Left ventricle myocardium superior (tissue), 1 donor: ENCODE data around the gene MOGAT3. TPM values are rescaled to one million over a fixed set of nuclear protein-coding genes. Genes with fewer than 3 reads are reported as not detected.

ENCODE experiments used
- ATAC-seq: fragments of 200-7000 bp; cut with Tn5 transposase; one replicate; pipeline ENCODE4 v1.9.1; 2020; ENCODE audit warnings: mild to moderate bottlenecking, moderate library complexity
- DNase-seq: peaks from one replicate; pipeline ENCODE4 v3.0.0-alpha.2; 2020
- intact Hi-C: fragments of 100-400 bp; cut with micrococcal nuclease; formaldehyde crosslinking; loops from one replicate; pipeline ENCODE4 v1.11.0; 2022
- total RNA-seq: library from RNA; stranded (reverse); fragmentation: NEBNext Ultra II Directional; extraction: Animal tissue kit (Norgen Biotek cat#: 25700); gene quantifications from one replicate; pipeline ENCODE4 v1.2.1, GENCODE V29; 2021
- donor health status: DM: no; HTN: yes; CAD: no; lungs with severe emphysema.

The MOGAT3 gene
- total RNA-seq, 1 donor from 2014 or later = not detected

DNA sequence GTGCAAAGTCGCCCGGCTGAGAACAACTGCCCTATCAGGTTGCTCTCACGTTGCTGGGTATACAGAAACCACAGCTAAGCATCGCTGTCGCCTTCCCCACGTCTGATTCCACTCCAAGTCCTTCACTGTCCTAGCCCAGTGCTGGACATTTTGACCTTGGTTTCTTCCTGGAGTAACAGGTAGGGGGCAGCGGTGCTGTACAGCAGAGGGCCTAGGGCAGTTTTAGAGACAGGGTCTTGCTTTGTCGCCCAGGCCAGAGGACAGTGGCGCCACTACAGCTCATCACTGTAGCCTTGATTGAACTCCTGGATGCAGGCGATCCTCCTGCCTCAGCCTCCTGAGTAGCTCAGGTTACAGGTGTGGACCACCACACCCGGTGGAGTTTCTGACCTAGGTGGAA, 34.2 kb upstream of the MOGAT3 start:
- DNase-seq (no peak), ATAC-seq (no peak)
- intact Hi-C loops = no loop called here

DNA sequence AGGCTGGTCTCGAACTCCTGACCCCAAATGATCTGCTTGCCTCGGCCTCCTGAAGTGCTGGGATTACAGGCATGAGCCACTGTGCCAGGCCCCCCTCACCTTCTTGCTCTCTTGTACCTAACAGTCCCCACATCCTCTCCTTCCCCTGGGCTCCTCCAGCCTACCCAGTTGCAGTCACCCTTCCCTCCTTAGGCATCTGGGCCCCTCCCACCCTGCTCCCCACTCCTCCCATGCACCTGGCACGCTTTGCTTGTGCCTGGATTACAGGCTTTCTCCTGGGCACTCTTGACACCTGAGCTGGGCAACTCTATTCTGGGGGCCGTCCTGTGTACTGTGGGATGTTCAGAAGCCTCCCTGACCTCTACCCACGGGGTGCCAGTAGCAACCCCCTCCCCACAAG, 33.8 kb upstream of the MOGAT3 start:
- DNase-seq = no peak
- no peak for ATAC-seq
- intact Hi-C loops = no loop called here

DNA sequence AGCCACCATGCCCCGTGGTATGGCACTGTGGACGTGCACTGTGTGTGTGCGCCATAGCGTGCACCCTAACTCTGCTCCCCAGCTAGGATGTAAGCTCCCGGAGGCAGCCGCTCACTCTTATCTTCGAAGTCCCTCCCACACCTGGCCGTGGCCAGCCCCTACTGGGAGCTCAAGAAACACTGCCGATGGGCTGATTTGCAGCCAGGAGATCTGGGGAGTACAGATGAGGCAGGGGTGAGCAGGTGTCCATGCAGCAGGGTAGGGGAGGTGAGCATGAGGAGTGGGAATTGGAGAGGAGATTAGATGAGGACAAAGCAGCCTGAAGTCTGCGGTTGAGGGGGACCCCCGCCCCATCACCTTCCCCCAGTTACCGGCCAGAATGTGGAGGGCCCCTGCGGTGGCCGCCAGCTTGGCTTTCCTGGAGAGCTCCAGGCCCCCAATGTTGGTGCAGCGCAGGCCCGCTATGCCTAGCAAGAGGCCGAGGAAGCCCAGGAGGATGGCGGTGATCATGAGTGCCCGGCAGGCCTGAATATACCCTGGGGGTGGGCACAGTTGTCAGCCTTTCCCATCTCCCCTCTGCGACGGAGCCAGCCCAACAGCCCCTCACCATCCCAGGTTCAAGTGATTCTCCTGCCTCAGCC, 33.2 kb upstream of the MOGAT3 start:
- intact Hi-C loops = no loop called here
- ATAC-seq = no peak
- DNase-seq = no peak

DNA sequence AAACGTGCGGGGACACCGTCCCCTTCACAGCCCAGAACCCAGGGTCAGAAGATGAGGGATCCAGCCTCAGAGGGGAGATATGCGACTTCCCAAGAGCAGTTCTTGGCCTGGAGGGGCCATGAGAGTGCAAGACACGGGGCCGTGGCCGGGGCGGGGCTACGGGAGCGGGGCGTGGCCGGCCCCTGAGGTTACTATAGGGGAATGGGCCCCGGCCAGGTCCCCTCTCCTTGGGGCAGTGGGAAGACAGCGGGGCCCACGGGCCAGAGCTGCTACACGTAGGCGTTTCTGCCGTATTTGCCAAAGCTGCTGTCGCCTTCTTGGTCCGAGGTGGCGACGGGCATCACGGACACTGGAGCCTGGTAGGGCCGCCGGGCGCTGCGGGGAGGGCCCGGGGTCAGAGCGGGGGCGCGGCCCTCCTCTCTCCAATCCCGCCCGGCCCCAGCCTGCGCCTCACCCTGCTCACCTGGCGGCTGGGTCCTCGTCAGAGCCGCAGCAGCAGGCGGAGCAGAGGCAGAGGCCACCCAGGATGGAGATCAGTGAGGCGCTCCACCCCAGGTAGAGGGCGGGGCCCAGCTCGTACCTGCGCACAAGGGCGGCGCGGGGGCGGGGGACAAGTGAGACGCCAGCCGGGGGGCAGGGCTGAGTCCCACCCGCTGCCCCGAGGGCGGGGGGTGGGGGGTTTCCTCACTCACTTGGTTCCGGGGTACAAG, 31.5 kb upstream of the MOGAT3 start:
- intact Hi-C loops = no loop called here
- DNase-seq = no peak
- peak; percentile 41 for ATAC-seq

DNA sequence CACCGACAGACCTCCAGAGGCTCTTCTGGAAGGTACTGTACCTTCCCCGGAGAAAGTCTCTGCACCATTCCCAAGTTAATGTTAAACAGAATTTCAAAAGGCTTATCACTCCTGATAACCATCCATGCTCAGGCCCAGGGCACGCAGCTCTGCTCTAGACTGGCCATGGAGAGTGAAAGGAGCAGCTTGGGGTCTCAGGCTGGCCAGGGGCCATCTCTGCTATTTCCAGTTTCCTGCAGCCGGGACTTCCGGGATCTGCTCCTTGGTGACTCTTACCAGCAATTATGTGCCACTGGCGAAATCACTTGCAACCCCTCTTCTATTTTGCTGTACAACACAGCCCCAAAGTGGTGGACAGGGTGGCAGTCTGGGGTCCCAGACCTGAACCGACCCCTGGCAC, 30.8 kb upstream of the MOGAT3 start:
- ATAC-seq (no peak), DNase-seq (no peak)
- intact Hi-C loops = no loop called here

DNA sequence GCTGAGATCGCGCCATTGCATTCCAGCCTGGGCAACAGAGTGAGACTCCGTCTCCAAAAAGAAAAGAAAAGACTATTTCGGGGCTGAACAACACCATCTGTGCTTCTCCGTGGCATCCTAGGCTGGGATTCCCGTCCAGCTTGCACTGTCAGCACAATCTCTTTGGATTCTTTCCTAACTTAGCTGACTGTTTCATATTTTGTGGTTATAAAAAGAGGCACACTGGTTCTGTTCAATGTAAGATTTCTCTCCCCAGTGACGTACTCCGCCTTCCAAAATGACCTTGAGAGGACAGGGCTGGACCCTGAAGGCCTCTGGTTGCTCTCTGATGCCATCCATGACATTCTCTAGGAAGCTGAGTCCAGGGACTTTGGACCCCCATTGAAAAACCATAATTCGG, 25.9 kb upstream of the MOGAT3 start:
- ATAC-seq = no peak
- no peak for DNase-seq
- intact Hi-C loops = no loop called here

DNA sequence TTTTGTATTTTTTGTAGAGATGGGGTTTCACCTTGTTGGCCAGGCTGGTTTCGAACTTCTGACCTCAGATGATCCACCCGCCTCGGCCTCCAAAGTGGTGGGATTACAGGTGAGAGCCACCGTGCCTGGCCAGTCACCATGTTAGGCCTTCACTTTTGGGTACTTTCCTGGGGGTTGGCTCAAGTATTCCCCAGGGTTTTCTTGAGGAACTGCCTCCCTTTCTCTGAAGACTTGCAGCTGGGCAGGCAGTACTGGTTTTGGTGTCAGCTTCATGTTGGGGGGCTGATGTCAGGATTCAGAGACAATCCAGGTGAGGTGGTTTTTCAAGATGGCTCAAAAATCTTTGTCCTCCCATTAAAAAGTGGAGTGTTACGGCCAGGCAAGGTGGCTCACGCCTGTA, 24.8 kb upstream of the MOGAT3 start:
- ATAC-seq (no peak), DNase-seq (no peak)
- intact Hi-C loops = no loop called here

DNA sequence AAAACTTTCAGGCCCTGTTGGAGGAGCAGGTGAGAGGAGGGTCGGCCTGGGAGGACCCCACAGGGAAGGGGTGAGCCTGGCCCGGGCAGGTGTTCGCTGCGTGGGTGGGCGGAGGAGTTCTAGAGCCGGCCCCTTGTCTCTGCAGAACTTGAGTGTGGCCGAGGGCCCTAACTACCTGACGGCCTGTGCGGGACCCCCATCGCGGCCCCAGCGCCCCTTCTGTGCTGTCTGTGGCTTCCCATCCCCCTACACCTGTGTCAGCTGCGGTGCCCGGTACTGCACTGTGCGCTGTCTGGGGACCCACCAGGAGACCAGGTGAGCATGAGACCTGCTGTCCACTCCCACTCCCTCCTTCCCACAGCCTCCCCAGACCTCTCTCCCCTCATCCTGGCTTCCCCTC, 22.7 kb upstream of the MOGAT3 start:
- intact Hi-C loops = no loop called here
- no peak for ATAC-seq
- no peak for DNase-seq

DNA sequence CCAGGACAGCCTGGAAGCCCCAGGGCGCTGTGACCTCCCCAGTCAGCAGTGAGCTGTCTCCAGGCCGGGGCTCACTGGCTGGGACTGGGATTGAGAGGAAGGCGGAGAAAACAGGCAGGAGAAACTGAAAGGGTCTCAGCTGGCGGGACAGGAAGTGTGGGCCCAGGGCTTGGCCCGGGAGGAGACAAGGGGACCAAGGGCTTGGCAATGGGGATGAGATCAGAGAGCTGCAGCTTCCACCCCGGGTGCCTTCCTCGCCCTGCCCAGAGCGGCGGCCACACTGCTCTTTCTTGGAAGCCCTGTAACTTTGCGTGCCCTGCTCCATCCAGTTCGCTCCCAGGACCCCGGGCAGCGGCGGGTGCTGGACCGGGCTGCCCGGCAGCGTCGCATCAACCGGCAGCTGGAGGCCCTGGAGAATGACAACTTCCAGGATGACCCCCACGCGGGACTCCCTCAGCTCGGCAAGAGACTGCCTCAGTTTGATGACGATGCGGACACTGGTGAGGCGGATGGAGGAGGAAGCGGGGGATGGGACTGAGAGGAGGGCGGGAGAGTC, 21.5 kb upstream of the MOGAT3 start:
- intact Hi-C loops = no loop called here
- DNase-seq = no peak
- no peak for ATAC-seq

DNA sequence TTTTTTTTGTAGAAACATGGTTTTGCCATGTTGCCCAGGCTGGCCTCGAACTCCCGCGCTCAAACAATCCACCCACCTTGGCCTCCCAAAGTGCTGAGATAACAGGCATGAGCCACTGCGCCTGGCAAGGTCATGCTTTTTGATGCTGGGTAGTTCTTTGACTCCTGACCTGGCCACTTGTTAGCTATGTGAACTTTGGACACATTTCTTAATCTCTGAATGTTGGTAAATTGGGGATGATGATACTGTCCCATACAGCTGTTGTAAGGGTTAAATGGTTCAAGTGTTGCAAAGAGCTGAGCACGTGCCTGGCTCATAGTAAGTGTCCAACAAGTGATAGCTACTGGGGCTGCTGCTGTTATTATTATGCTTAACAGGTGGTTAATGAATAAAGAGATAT, 19.5 kb upstream of the MOGAT3 start:
- intact Hi-C loops = no loop called here
- ATAC-seq = no peak
- DNase-seq = no peak

DNA sequence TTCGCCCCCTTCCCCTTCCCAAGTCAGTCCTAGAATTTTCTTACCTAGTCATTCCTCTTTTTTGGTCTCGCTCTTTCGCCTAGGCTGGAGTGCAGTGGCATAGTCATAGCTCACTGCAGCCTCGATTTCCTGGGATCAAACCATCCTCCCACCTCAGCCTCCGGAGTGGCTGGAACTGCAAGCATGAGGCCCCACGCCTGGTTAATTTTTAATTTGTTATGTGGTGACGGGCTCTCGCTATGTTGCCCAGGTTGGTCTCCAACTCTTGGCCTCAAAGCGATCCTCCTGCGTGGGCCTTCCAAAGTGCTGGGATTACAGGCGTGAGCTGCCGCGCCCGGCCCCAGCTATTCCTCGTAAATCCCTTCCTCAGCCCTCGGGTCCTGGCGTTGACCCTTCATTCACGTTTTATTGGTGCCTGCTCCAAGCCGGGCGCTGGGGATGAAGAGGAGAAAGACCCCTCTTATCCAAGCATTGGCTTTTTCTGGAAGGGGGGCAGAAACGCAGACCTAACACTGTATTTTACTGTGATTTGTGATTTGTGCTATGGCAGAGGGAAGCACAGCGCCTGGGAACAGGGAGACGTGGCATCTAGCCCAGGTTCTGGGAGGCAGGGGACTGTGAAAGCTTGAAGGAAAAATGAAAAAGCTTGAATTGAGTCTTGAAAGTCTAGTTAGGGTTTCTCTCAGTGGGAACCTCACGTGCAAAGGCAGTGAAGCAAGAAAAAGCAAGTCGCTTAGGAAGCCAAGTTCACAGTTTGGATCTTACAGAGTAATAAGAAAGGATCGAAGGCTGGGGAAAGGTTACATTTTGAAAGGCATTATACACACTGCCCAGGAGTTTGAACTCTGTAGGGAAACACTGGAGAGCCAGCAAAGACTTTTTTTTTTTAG, 17.6 kb upstream of the MOGAT3 start:
- DNase-seq = no peak
- ATAC-seq = no peak
- intact Hi-C loops = no loop called here

DNA sequence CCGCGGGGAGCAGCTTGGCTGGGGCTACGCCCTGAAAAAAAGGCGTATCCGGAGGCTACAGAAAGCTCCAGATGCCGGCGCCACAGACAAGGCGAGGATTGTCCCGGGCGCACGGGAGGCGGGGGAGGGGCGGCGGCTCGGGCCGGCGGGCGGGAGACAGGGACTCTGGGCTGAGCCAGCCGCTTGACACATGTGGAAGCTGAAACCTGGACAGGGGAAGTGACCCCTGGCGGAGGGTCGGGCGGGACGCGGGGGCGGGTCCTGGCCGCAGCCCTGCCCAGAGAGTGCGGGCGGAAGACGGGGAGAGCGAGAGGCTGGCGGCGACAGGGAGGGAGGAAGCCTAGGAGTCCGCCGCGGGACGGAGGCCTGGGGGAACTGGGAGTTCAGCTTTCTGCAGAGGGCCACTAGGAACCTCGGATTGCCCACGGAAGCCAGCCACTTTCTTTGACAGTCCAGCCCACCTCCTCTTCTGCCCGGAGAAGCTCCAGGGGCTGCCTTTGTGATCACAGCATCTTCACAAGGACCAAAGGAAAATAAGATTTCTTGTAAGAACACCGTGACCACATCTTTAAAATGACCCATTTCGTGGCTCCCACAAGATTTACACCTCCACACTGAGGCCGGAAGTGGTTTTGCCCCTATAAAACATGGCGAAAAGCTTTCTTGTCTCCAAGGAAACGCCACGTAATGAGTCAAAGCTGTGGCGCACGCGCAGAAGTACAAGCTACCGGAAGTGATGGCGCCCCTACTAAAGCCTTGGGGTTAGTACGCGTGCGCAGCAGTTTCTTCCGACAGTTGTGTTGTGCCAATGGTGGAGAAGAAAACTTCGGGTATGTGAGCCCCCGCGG, 16.8 kb upstream of the MOGAT3 start, which contains the start of the genes PLOD3 and ZNHIT1:
TSS of gene PLOD3 (minus strand) at position 194 of the 848 bp plus-strand sequence. CDS start 307 bp downstream, outside the sequence.
TSS of gene ZNHIT1 (plus strand) at position 778 of the 848 bp plus-strand sequence. CDS start at position 809, 31 bp downstream.
- DNase-seq (peak; percentile 98), ATAC-seq (peak; percentile 94)
- intact Hi-C loops = no loop called here

DNA sequence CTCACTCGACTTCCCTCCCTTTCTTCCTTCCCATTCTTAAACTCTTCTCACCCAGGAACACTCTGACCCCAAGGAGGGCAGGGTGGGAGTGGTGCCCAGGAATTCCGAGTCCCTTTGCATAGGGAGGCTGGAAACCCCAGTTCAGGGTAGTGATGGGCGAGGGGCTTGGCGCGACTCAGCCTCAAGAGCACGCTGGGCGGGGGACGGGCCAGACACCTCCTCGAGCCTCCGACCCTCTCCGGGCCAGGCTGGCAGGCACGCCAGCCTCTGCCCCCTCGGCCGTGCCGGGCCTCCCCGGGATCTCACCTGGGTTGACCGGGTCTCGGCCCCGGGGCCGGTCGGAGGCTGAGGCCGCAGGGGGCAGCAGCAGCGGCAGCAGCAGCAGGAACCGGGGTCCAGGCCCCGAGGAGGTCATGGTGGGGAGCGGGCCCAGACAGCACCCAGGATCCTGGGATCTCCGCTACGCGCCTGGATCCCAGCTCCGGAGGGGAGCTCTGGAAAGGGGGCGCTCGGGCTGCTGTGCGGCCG, 16.1 kb upstream of the MOGAT3 start:
- DNase-seq (peak; percentile 47), ATAC-seq (peak; percentile 2)
- intact Hi-C loops = no loop called here

DNA sequence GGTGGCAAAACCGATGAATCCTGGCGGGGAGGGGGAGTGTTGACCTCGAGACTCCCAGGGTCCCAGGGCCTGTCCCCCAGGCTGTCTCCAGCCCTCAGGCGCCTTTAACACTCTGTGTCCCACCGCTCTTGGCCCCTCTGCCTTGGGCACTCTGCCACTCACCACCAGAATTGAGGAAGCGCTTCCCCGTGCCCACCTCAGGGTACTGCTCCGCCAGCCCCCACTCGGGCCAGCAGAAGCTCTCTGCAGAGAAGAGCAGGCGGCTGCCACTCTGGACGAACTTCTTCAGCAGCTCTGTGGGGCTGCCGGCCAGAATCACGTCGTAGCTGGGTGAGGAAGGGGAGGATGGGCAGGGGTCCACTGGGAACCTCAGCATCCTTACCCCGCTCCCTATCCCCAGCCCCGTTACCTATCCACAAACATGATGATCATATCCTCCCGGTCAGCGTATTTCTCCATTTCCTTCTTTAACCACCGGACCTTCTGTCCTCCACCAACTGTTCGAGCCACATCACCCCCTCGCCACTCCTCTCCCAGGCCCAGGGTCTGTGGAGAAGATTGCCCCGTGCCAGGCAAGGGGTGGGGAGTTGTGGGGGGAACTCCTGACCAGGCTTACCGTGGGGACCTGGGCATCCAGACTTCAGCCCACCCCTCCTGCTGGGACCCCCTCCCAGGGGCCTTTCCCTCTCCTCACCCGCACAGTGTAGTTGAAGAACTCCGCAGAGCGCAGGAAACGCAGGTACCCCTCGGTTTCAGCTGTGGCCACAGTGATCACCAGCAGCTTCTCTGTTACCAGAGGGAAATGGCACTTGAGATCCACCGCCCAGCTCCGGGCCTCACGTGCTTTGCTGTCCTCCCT, 15.4 kb upstream of the MOGAT3 start:
- intact Hi-C loops = no loop called here
- no peak for ATAC-seq
- DNase-seq = no peak

DNA sequence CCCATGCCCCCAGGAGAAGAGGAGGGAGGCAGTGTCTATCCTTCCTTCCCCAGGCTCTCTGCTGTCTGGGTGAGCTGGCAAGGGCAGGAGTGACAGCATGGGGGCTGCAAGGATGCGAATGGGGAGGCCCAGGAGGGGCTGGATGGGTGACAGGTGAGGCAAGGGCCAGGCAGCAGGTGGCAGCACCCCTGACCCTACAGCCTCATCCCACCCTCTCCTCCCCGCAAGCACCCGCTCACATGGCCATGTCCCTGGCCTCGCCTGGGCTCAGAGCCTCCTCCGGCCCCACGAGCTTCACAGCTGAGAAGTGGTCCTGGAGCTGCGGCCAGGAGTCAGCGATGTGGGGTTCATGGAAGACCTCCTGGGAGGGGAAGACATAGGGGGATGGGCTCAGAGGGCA, 11.2 kb upstream of the MOGAT3 start:
- intact Hi-C loops = no loop called here
- ATAC-seq = no peak
- no peak for DNase-seq

DNA sequence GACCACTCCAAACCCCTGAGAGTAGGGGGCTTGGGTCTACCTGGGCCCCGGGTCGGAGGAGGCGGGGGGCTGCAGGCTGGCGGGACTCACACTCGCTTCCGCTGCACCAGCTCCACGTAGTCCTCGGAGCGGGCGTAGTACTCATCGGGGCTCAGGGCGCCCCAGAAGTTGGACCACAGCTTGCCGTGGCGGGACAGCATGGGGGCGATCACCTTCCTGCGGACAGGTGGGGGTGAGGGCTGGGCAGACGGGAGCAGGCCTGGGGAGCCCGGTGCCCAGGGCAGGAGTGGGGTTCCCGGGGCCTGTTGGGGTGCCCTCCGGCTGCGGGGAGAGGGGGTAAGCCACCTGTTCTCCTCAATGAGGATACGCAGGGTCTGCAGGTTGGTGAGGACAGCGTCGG, 10.7 kb upstream of the MOGAT3 start:
- no peak for DNase-seq

DNA sequence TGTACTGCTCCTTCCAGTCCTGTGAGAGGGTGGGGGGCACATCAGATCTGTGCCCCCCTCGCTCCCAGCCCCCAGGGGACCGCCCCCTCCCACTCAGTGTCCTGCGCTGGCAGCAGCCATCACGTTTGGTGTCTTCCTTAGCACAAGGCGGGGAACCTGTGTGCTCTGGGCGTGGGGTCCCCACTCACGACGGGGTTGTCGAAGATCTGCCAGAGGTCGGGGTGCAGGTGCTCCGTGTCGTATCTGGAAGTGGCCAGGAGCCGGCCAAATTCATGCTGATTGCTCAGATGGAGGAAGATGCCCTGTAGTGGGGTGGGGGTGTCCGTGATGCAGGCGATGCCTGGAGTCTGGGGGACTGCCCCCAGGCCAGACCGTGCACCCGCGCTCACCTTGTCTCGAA, 9.3 kb upstream of the MOGAT3 start:
- ATAC-seq (no peak), DNase-seq (no peak)
- intact Hi-C loops = no loop called here

More for the DNA sequence above, 10.7 kb upstream of the MOGAT3 start:
- ATAC-seq = no peak
- intact Hi-C loops = no loop called here

DNA sequence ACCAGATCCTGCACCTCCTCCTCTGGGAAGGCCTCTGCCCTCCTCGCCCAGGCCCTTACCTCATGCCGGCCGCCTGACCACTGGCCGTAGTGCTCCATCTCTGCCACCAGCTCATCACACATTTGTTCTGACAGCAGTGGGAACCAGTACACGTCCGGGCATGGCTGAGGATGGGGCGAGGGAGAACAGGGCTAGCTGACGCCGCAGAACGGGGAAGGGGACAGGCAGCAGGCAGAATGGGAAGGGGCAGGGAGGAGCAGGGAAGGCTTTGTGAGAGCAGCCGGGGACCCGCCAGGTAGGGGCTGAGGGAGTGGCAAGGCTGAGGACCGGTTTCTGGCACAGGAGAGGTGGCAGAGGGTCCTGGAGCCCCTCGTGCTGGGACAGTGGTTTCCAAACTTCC, 8.0 kb upstream of the MOGAT3 start:
- no peak for ATAC-seq
- no peak for DNase-seq
- intact Hi-C loops = no loop called here
